K562 (cell line): ENCODE measurements around the gene SLC35B1. TPM values are rescaled to one million over a fixed set of nuclear protein-coding genes. Genes with fewer than 3 reads are reported as not detected.
A peak's percentile ranks its signal among the peaks of the same experiment; 100 is the strongest.

Experiments used
- ATAC-seq: fragments of 200-7000 bp; cut with Tn5 transposase; 3 replicates; pipeline ENCODE4 v1.9.1; 2020; ENCODE audit warnings: moderate library complexity
- BruUV-seq: library from RNA; stranded (reverse); fragments of 400-500 nt; replicated peaks from 2 replicates; lab custom pipeline; 2021; lab: Mats Ljungman, UMichigan
- CTCF ChIA-PET: fragments of 300-600 bp; formaldehyde crosslinking; extraction: SDS; loops from one replicate; lab custom pipeline; 2021; ENCODE audit warnings: low intra/inter-chr PET ratio; lab: Yijun Ruan, JAX
- POLR2A ChIA-PET: fragments of 300-600, 350-650 bp; sonication (Branson Sonifier 250); formaldehyde crosslinking; extraction: SDS; loops from one replicate; lab custom pipeline; 2021; ENCODE audit warnings: antibody characterized with exemption, inconsistent platforms; lab: Yijun Ruan, JAX
- DNase-seq, 4 experiments: peaks; one replicate each; pipeline versions ENCODE4 v3.0.0 to v3.0.0-alpha.2; 2011 to 2018; ENCODE audit warnings: low spot score in 3 of 4, mixed read lengths in 3 of 4; ENCODE audit errors: extremely low read depth in 1 of 4
- FAIRE-seq: peaks from 2 replicates; lab custom pipeline; 2011; peaks lifted over from hg19 to GRCh38; lab: Jason Lieb, UNC
- H2AFZ ChIP-seq: 2 replicates; pipeline ENCODE4 v1.6.0; 2011; ENCODE audit warnings: low read depth, low read length, control low read depth, inconsistent platforms
- H3K27ac ChIP-seq: fragments of 200-600 bp; 3 replicates; pipeline ENCODE4 v1.8.0; 2011; ENCODE audit warnings: low read depth, mild to moderate bottlenecking, control low read depth, inconsistent platforms, low read length, moderate library complexity, mixed read lengths; ENCODE audit errors: extremely low read depth
- H3K27me3 ChIP-seq, 2 experiments: fragments of 300-600 bp in 1 of 2; 2 replicates in 1 of 2; 3 replicates in 1 of 2; pipeline versions ENCODE4 v1.6.0 to v1.8.0; 2011; ENCODE audit warnings: inconsistent platforms in 2 of 2, low read length in 2 of 2, mild to moderate bottlenecking in 1 of 2, mixed read lengths in 1 of 2, moderate library complexity in 1 of 2; ENCODE audit not compliant: control insufficient read depth in 2 of 2, insufficient read depth in 2 of 2
- H3K36me3 ChIP-seq: fragments of 300-600 bp; 3 replicates; pipeline ENCODE4 v1.8.0; 2011; ENCODE audit warnings: mild to moderate bottlenecking, low read length, inconsistent platforms; ENCODE audit not compliant: control insufficient read depth, insufficient read depth
- H3K4me1 ChIP-seq, 2 experiments: fragments of 200-600 bp in 1 of 2; replicated peaks in 1 of 2; 2 replicates in 1 of 2; 3 replicates in 1 of 2; pipeline versions ENCODE4 v1.5.1 to v1.8.0; 2011; ENCODE audit warnings: inconsistent platforms in 2 of 2, low read length in 2 of 2, mild to moderate bottlenecking in 1 of 2, mixed read lengths in 1 of 2, moderate library complexity in 1 of 2; ENCODE audit not compliant: control insufficient read depth in 2 of 2, insufficient read depth in 2 of 2
- H3K4me2 ChIP-seq: 2 replicates; pipeline ENCODE4 v1.6.1; 2011; ENCODE audit warnings: low read length, control low read depth, inconsistent platforms, mixed read lengths; ENCODE audit not compliant: insufficient read depth
- H3K4me3 ChIP-seq: fragments of 200-600 bp; sonication (generic), shearing (Covaris generic); 2 replicates; pipeline ENCODE4 v1.5.1; 2016; ENCODE audit warnings: control low read depth, inconsistent platforms
- H3K79me2 ChIP-seq: fragments of 200-600 bp; 3 replicates; pipeline ENCODE4 v1.8.0; 2011; ENCODE audit warnings: low read length, inconsistent platforms; ENCODE audit not compliant: control insufficient read depth, insufficient read depth
- H3K9ac ChIP-seq, 2 experiments: 2 replicates each; pipeline versions ENCODE4 v1.6.0 to v1.6.1; 2011; ENCODE audit warnings: low read depth in 2 of 2, low read length in 2 of 2, control low read depth in 1 of 2, inconsistent platforms in 1 of 2, mild to moderate bottlenecking in 1 of 2, mixed read lengths in 1 of 2; ENCODE audit not compliant: insufficient read depth in 1 of 2
- H3K9me1 ChIP-seq: one replicate; pipeline ENCODE4 v1.6.0; 2011; ENCODE audit warnings: inconsistent platforms, mild to moderate bottlenecking, low read length, moderate library complexity; ENCODE audit not compliant: control insufficient read depth, insufficient read depth
- H3K9me3 ChIP-seq: replicated peaks from 2 replicates; pipeline ENCODE4 v1.5.1; 2011; ENCODE audit warnings: low read depth, low read length, inconsistent platforms; ENCODE audit not compliant: control insufficient read depth, insufficient read depth
- H4K20me1 ChIP-seq: replicated peaks from 2 replicates; pipeline ENCODE4 v1.6.1; 2011; ENCODE audit warnings: low read length, inconsistent platforms, mixed read lengths; ENCODE audit not compliant: control insufficient read depth, insufficient read depth
- CEBPG ChIP-seq, 3 experiments: fragments of 200-800 bp in 1 of 3; sonication (Bioruptor generic) in 1 of 3; sonication (generic) in 1 of 3; formaldehyde crosslinking in 1 of 3; IDR thresholded peaks in 2 of 3; conservative IDR thresholded peaks in 1 of 3; 2 replicates each; pipeline versions ENCODE4 v1.6.1 to v1.8.0; 2016 to 2022; ENCODE audit warnings: missing compliant biosample characterization in 2 of 3, missing genetic modification characterization in 2 of 3, mild to moderate bottlenecking in 1 of 3, missing genetic modification reagents in 1 of 3
- MBD1 ChIP-seq: fragments of 250-450 bp; sonication (Bioruptor Pico); IDR thresholded peaks from 2 replicates; pipeline ENCODE4 v1.8.0; 2022; ENCODE audit warnings: inconsistent platforms
- POU5F1 ChIP-seq: fragments of 150-350 bp; IDR thresholded peaks from 2 replicates; pipeline ENCODE4 v1.6.1; 2014; ENCODE audit warnings: borderline replicate concordance, low read length, low read depth, mild to moderate bottlenecking; ENCODE audit not compliant: partially characterized antibody
- WGBS: fragments of 100-300 bp; shearing (Covaris generic); methylation state at CpG from one replicate; pipeline ENCODE4 v1.1.6; 2016; ENCODE audit warnings: low coverage, mixed read lengths; ENCODE audit not compliant: insufficient coverage; ENCODE audit errors: missing lambda C conversion rate; 5-methylcytosine and 5-hydroxymethylcytosine counted together
- in situ Hi-C: fragments of 300-500 bp; cut with MboI; formaldehyde crosslinking; loops from 4 replicates; pipeline ENCODE4 v1.15.0; 2018; ENCODE audit warnings: inconsistent platforms, mixed read lengths
- intact Hi-C: fragments of 100-400 bp; cut with micrococcal nuclease; formaldehyde crosslinking; loops from 2 replicates; pipeline ENCODE4 v1.14.2; 2022
- polyA plus RNA-seq, 8 experiments: library from polyadenylated mRNA; depleted of rRNA in 4 of 8; stranded (reverse) in 5 of 8; unstranded in 3 of 8; fragments of >200 nt; fragmentation: Nextera tagmentation in 2 of 8; fragmentation: Illumina TruSeq in 1 of 8; extraction: Ambion mirVana in 2 of 8; extraction: Trizol in 1 of 8; gene quantifications; 2 replicates each; pipeline versions ENCODE4 v1.2.1 to v1.2.3, GENCODE V29; 2011 to 2014; ENCODE audit warnings: inconsistent platforms in 1 of 8, missing spikeins in 1 of 8
- total RNA-seq, 7 experiments: library from RNA; depleted of rRNA in 6 of 7; stranded (reverse); fragments of >200 nt in 6 of 7; fragmentation: Illumina TruSeq in 2 of 7; extraction: Trizol in 2 of 7; gene quantifications; 2 replicates each; pipeline versions ENCODE4 v1.2.1 to v1.2.3, GENCODE V29; 2011 to 2021; ENCODE audit warnings: low replicate concordance in 1 of 7

Gene SLC35B1
- total and polyA plus RNA-seq, 9 of the 15 experiments (the other 6 are each of a cell fraction or from before 2014, with no cell fraction given) = 51.4 to 87.9 (median 66.3) TPM

- H3K27ac ChIP-seq = no peak overlapping the region
- H3K79me2 ChIP-seq = peaks cover 89% of the 10 kb centered on the region
- POLR2A ChIA-PET = interaction anchor here (2.4 to 3.9 kb wide), 3 partner anchors 8 to 14 kb away, joined by 13 to 18 read pairs (median 18); partner anchors contain the start of gene FAM117A
- intact Hi-C loops = no loop called here
- 74% methylated on average over 7 of the region's 7 CpGs for WGBS
- peaks cover 6 to 46% of the 10 kb centered on the region in 2 experiments for H3K4me1 ChIP-seq
- peaks cover 3% of the 10 kb centered on the region for H3K9me1 ChIP-seq
- CTCF ChIA-PET = no interaction called here
- TF ChIP-seq POU5F1 = no peak
- TF ChIP-seq CEBPG (CRISPR knock-in tag; IDR thresholded peaks at IDR 0.05) = 0 out of 2 replicates have a peak, but pooled peaks have one; percentile 20
- TF ChIP-seq CEBPG (tag; conservative IDR thresholded peaks at IDR 0.05 in 1 of 2, IDR thresholded peaks at IDR 0.05 in 1 of 2) = no peak
- TF ChIP-seq MBD1 (CRISPR knock-in tag) = no peak
- H2AFZ ChIP-seq = no peak overlapping the region
- H4K20me1 ChIP-seq = peaks cover 25% of the 10 kb centered on the region
- in situ Hi-C loops = no loop called here
- H3K4me3 ChIP-seq = no peak overlapping the region
- H3K9me3 ChIP-seq = no peaks in the 10 kb centered on the region
- no TSS peak for BruUV-seq
- DNase-seq = no peak
- H3K27me3 ChIP-seq = no peaks in the 10 kb centered on the region
- ATAC-seq = peak; percentile 12; the same call in 2 of the 3 replicates
- FAIRE-seq = no peak
- H3K4me2 ChIP-seq = no peak overlapping the region
- H3K9ac ChIP-seq = no peak overlapping the region
- peaks cover 80% of the 10 kb centered on the region for H3K36me3 ChIP-seq
Measured at GRCh38 chr17:49748791-49749190, 41.0 kb upstream of the SLC35B1 start.
